ENCODE data around the gene OPCML. TPM values are rescaled to one million over a fixed set of nuclear protein-coding genes. Genes with fewer than 3 reads are reported as not detected.

The OPCML gene
- total and polyA plus RNA-seq, 2 experiments from 2014 or later: 1.2 to 4.4 TPM

- Mint-ChIP-seq H3K9me3 (no peaks in the 10 kb centered on the region), H3K27ac (no peak overlapping the region), H3K4me1 (peaks cover 21% of the 10 kb centered on the region), H3K27me3 (ENCODE audit: insufficient read depth, low read depth, poor library complexity) (no peaks in the 10 kb centered on the region), H3K36me3 (ENCODE audit: low read depth) (no peaks in the 10 kb centered on the region), H3K4me3 (no peak overlapping the region)
- Histone ChIP-seq H3F3A (replicated peaks; ENCODE audit: low read depth) (no peaks in the 10 kb centered on the region), H3K4me1 (ENCODE audit: insufficient read depth) (peaks cover 20% of the 10 kb centered on the region), H4K20me1 (replicated peaks; ENCODE audit: insufficient read depth) (no peaks in the 10 kb centered on the region), H3K4me2 (no peak overlapping the region), H2AFZ (no peak overlapping the region), H3K79me2 (replicated peaks; ENCODE audit: insufficient read depth) (no peaks in the 10 kb centered on the region), H3K27me3 (ENCODE audit: insufficient read depth) (no peaks in the 10 kb centered on the region), H3K36me3 (ENCODE audit: insufficient read depth) (no peaks in the 10 kb centered on the region), H3K27ac (ENCODE audit: low read depth) (no peak overlapping the region), H3K9me2 (ENCODE audit: insufficient read depth) (no peaks in the 10 kb centered on the region), H3K4me3 (no peak overlapping the region)
- ATAC-seq (no peak), DNase-seq (ENCODE audit: low spot score) (no peak)
- TF ChIP-seq STAT1 (IDR thresholded peaks at IDR 0.05; ENCODE audit: unreplicated experiment) (no peak), CTCF (conservative IDR thresholded peaks at IDR 0.05; ENCODE audit: low read depth in 2 of 2) (no peak), EZH2 (IDR thresholded peaks at IDR 0.05; ENCODE audit: low read depth, unreplicated experiment) (no peak), ZNF462 (CRISPR knock-in tag; IDR thresholded peaks at IDR 0.05) (no peak), JUNB (IDR thresholded peaks at IDR 0.05; ENCODE audit: unreplicated experiment) (no peak), ETS1 (IDR thresholded peaks at IDR 0.05) (no peak), NANOG (IDR thresholded peaks at IDR 0.05; ENCODE audit: borderline replicate concordance) (no peak), REST (IDR thresholded peaks at IDR 0.05; ENCODE audit: unreplicated experiment) (no peak), EZH2phosphoT487 (IDR thresholded peaks at IDR 0.05; ENCODE audit: unreplicated experiment) (no peak), ZNF114 (CRISPR knock-in tag; IDR thresholded peaks at IDR 0.05) (no peak), POLR2AphosphoS5 (IDR thresholded peaks at IDR 0.05; ENCODE audit: low read depth) (no peak), CREB1 (CRISPR knock-in tag; IDR thresholded peaks at IDR 0.05; ENCODE audit: low read depth) (no peak)
Measured at GRCh38 chr11:133168016-133168415, 364.3 kb downstream of the OPCML start.

Data from GM23338 (cell line).